Chondrocyte (in vitro differentiated cells): ENCODE data around the gene CNN1. TPM values are rescaled to one million over a fixed set of nuclear protein-coding genes. Genes with fewer than 3 reads are reported as not detected.

Source experiments
- DNase-seq: peaks from one replicate; pipeline ENCODE4 v3.0.0; 2021; ENCODE audit warnings: mixed read lengths, low spot score
- H3K27ac Mint-ChIP-seq: one replicate; pipeline ENCODE4 v1.8.0; 2021; ENCODE audit warnings: mild to moderate bottlenecking, moderate library complexity, mixed read lengths; ENCODE audit not compliant: unreplicated experiment
- H3K27me3 Mint-ChIP-seq: 2 replicates; pipeline ENCODE4 v1.8.0; 2021; ENCODE audit warnings: low read depth, mixed read lengths
- H3K36me3 Mint-ChIP-seq: 2 replicates; pipeline ENCODE4 v1.8.0; 2021; ENCODE audit warnings: low read depth, mixed read lengths
- H3K4me1 Mint-ChIP-seq: 2 replicates; pipeline ENCODE4 v1.8.0; 2021; ENCODE audit warnings: low read depth, mild to moderate bottlenecking, mixed read lengths
- H3K4me3 Mint-ChIP-seq: one replicate; pipeline ENCODE4 v1.8.0; 2021; ENCODE audit warnings: mild to moderate bottlenecking, moderate library complexity, mixed read lengths; ENCODE audit not compliant: unreplicated experiment
- H3K9me3 Mint-ChIP-seq: 2 replicates; pipeline ENCODE4 v1.8.0; 2021; ENCODE audit warnings: low read depth, mixed read lengths
- long read RNA-seq: library from polyadenylated mRNA; stranded (forward); transcript quantifications from one replicate; pipeline ENCODE4 v2.0.0, GENCODE V29; 2021
- total RNA-seq: library from RNA; stranded (reverse); gene quantifications from 3 replicates; pipeline ENCODE4 v1.2.1, GENCODE V29; 2021
- TF ChIP-seq, protein P1 (sequence below): fragments of 200-600 bp; sonication (generic); IDR thresholded peaks from 2 replicates; pipeline ENCODE4 v1.5.0; 2021; ENCODE audit warnings: antibody characterized with exemption, mild to moderate bottlenecking, moderate library complexity

CNN1 gene
- 20.1 to 213 TPM (median 199 TPM) in 3 replicates for total RNA-seq
- long read RNA-seq, transcript CNN1-201 (7 exons, 1,633 nt) = major isoform, 318 of 383 reads
- long read RNA-seq, partial matches to known transcripts = 6 of 383 reads
- long read RNA-seq, other reads (novel, unspliced or antisense) = 59 of 383 reads

DNA sequence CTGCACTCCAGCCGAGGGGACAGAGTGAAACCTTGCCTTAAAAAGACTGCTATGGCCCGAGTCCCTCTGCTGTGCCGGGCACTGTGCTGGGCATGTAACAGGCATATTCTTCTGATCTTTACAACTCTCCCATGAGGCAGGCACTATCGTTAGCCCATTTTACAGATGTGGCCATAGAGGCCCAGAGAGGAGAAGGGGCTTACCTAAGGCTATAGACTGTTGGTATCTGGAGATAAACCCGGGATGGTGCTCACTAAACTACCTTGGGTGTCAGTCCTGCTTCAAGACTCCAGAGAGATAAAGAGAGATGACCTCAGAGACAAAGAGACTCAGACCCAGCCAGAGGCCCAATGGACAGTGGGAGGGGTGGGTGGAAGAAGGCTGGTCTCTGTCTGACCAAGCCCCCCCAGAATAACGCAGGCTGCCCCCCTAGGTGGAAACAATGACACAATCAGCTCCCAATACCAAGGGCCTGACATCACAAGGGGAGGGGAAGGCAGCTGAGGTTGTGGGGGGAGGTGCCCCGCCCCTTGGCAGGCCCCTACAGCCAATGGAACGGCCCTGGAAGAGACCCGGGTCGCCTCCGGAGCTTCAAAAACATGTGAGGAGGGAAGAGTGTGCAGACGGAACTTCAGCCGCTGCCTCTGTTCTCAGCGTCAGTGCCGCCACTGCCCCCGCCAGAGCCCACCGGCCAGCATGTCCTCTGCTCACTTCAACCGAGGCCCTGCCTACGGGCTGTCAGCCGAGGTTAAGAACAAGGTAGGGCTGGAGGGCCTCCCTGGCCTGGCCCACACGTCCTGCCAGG is at the start of gene CNN1:
TSS of gene CNN1 (plus strand) at position 620 of the 805 bp plus-strand sequence. CDS start at position 697, 77 bp downstream.
- H3K27me3 Mint-ChIP-seq = no peaks in the 10 kb centered on the region
- no peaks in the 10 kb centered on the region for H3K36me3 Mint-ChIP-seq
- H3K4me3 Mint-ChIP-seq = peak within 1 kb of the TSS; percentile 78
- DNase-seq = no peak
- no peaks in the 10 kb centered on the region for H3K9me3 Mint-ChIP-seq
- peaks cover 31% of the 10 kb centered on the region for H3K4me1 Mint-ChIP-seq
- TF ChIP-seq, protein P1, sequence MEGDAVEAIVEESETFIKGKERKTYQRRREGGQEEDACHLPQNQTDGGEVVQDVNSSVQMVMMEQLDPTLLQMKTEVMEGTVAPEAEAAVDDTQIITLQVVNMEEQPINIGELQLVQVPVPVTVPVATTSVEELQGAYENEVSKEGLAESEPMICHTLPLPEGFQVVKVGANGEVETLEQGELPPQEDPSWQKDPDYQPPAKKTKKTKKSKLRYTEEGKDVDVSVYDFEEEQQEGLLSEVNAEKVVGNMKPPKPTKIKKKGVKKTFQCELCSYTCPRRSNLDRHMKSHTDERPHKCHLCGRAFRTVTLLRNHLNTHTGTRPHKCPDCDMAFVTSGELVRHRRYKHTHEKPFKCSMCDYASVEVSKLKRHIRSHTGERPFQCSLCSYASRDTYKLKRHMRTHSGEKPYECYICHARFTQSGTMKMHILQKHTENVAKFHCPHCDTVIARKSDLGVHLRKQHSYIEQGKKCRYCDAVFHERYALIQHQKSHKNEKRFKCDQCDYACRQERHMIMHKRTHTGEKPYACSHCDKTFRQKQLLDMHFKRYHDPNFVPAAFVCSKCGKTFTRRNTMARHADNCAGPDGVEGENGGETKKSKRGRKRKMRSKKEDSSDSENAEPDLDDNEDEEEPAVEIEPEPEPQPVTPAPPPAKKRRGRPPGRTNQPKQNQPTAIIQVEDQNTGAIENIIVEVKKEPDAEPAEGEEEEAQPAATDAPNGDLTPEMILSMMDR = no peak
- H3K27ac Mint-ChIP-seq = peak within 1 kb of the TSS; percentile 89

DNA sequence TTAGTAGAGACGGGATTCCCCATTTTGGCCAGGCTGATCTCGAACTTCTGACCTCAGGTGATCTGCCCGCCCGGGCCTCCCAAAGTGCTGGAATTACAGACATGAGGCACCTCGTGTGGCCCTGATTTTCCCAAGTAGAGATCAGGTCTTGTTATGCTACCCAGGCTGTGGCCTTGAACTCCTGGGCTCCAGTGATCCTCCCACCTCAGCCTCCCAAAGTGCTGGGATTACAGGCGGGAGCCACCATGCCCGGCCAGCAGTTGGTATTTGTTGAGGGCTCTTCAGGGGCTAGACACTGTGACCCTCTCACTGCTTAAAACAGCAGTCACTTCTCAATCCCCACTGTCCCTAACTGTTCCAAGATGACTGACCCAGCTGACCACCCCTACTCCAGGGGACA is 49.3 kb upstream of the CNN1 start:
- DNase-seq = no peak
- Mint-ChIP-seq H3K27me3 (no peaks in the 10 kb centered on the region), H3K27ac (no peak overlapping the region), H3K36me3 (peaks cover 6% of the 10 kb centered on the region), H3K9me3 (no peaks in the 10 kb centered on the region), H3K4me1 (no peaks in the 10 kb centered on the region), H3K4me3 (no peak overlapping the region)
- TF ChIP-seq, protein P1 = no peak

DNA sequence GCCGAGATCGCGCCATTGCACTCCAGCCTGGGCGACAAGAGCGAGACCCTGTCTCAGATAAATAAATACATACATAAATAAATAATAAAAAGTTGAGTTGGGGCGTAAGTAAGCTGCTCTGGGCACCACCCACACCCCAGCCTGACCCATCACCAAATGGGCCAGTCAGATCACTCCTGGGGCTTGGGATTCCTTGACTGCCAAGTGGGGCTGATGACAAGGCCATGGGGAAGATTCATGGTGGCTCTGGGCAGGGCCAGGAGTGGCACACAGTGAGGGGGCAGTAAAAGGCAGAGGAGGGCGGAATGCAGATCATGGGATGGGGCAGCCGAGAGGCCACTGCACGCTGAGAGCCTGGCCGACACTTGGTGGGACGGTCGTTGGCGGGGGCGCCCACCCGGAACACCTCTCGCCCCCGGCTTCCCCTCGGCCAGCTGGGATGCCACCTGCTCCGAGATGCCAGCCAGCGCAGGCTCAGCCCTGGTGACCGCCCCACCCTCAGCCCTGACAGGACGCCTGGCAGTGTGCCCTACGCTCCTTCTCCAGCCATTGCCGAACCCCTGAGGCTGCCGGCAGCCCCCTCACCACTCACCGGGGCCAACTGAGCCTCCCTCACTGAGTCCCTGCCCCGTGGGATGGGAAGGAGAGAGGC is 43.9 kb upstream of the CNN1 start:
- Mint-ChIP-seq H3K27me3 (no peaks in the 10 kb centered on the region), H3K9me3 (no peaks in the 10 kb centered on the region), H3K27ac (no peak overlapping the region), H3K36me3 (peaks cover 13% of the 10 kb centered on the region), H3K4me3 (no peak overlapping the region), H3K4me1 (no peaks in the 10 kb centered on the region)
- TF ChIP-seq, protein P1 = no peak
- DNase-seq = no peak

DNA sequence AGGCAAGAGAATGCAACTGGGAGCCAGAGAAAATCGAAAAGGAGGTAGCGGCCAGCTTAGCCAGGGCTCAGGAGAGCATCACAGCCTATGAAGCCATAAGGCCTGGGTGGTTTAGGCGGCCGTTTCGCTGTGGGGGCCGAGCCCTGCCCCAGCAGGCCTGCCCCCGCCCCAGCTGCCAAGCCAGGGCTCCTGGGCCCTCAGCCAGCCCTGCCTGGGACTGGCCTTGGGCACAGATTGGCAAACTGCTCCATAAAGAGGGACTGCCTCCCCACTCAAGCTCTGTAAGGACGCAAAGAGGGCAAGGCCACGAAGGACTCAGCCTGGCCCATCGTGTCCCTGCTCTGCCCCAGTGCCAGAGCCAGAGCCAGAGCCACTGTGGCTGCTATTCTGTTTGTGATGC is 43.2 kb upstream of the CNN1 start:
- H3K4me3 Mint-ChIP-seq = no peak overlapping the region
- no peak overlapping the region for H3K27ac Mint-ChIP-seq

DNA sequence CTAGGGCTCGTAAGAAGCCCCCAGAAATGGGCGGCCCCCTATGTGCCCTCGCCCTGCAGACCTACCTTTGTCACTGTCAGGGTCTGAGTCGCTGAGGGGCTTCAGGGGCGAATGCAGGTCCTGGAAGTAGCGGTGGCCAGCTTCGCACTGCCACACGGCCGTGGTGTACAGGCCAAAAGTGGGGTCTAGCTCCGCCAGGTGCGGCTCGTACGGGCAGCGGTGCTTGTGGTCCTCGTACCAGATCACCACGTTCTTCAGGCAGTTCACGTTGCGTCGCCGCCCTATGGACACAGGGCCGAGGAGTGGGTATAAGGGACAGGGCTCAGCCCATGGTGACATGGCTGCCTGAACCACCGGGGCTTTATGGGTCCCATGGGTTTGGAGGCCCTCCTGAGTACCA is 42.8 kb upstream of the CNN1 start:
- TF ChIP-seq, protein P1 = no peak
- no peaks in the 10 kb centered on the region for H3K4me1 Mint-ChIP-seq
- no peak for DNase-seq
- H3K27me3 Mint-ChIP-seq = no peaks in the 10 kb centered on the region
- no peak overlapping the region for H3K27ac Mint-ChIP-seq
- no peaks in the 10 kb centered on the region for H3K9me3 Mint-ChIP-seq
- H3K4me3 Mint-ChIP-seq = no peak overlapping the region
- peaks cover 11% of the 10 kb centered on the region for H3K36me3 Mint-ChIP-seq

More for the DNA sequence above, 43.2 kb upstream of the CNN1 start:
- no peaks in the 10 kb centered on the region for H3K27me3 Mint-ChIP-seq
- H3K4me1 Mint-ChIP-seq = no peaks in the 10 kb centered on the region
- TF ChIP-seq, protein P1 = no peak
- H3K9me3 Mint-ChIP-seq = no peaks in the 10 kb centered on the region
- no peak for DNase-seq
- peaks cover 14% of the 10 kb centered on the region for H3K36me3 Mint-ChIP-seq
